Measurements from ENCODE around the gene PCDH1.
A peak's percentile ranks its signal among the peaks of the same experiment; 100 is the strongest.

PCDH1 gene

GRCh38 chr5:141825791-141826560 lies 52.2 kb downstream of the PCDH1 start:
- H3K27ac ChIP-seq = no peak overlapping the region
- TF ChIP-seq CTCF (IDR thresholded peaks at IDR 0.05) = peak; percentile 58
- TF ChIP-seq ZFX (IDR thresholded peaks at IDR 0.05; ENCODE audit: borderline replicate concordance) = no peak

GRCh38 chr5:141825241-141825671 lies 53.0 kb downstream of the PCDH1 start:
- H3K27ac ChIP-seq = no peak overlapping the region
- TF ChIP-seq ZFX (IDR thresholded peaks at IDR 0.05; ENCODE audit: borderline replicate concordance) (no peak), CTCF (IDR thresholded peaks at IDR 0.05) (no peak)

GRCh38 chr5:141824717-141825116 lies 53.5 kb downstream of the PCDH1 start:
- H3K27ac ChIP-seq = no peak overlapping the region
- no peak for TF ChIP-seq CTCF (IDR thresholded peaks at IDR 0.05)
- TF ChIP-seq ZFX (IDR thresholded peaks at IDR 0.05; ENCODE audit: borderline replicate concordance) = no peak

GRCh38 chr5:141823056-141823455 lies 55.2 kb downstream of the PCDH1 start:
- no peak for TF ChIP-seq CTCF (IDR thresholded peaks at IDR 0.05)
- no peak for TF ChIP-seq ZFX (IDR thresholded peaks at IDR 0.05; ENCODE audit: borderline replicate concordance)
- no peak overlapping the region for H3K27ac ChIP-seq

- no peak for TF ChIP-seq CTCF (IDR thresholded peaks at IDR 0.05)
- TF ChIP-seq ZFX (IDR thresholded peaks at IDR 0.05; ENCODE audit: borderline replicate concordance) = no peak
- peak overlapping the region; percentile 66 for H3K27ac ChIP-seq
Observed at GRCh38 chr5:141822144-141822543, 56.1 kb downstream of the PCDH1 start.

- H3K27ac ChIP-seq = peak overlapping the region; percentile 66
- no peak for TF ChIP-seq CTCF (IDR thresholded peaks at IDR 0.05)
- no peak for TF ChIP-seq ZFX (IDR thresholded peaks at IDR 0.05; ENCODE audit: borderline replicate concordance)
Observed at GRCh38 chr5:141821430-141821925, 56.7 kb downstream of the PCDH1 start.

- peak overlapping the region; percentile 66; the same call in 1 of the 2 replicates for H3K27ac ChIP-seq
Observed at GRCh38 chr5:141820686-141821085, 57.5 kb downstream of the PCDH1 start.

All from 22Rv1 (cell line).